Adrenal gland (tissue), 5 donors: Measurements from ENCODE around the gene DOCK1.

ENCODE experiments used
- POLR2A ChIP-seq, 2 donors: fragments of 450-650 bp; IDR thresholded peaks; one replicate each; pipeline ENCODE4 v1.6.1; 2017; ENCODE audit warnings: antibody characterized with exemption in 2 of 2, mild to moderate bottlenecking in 2 of 2, moderate library complexity in 1 of 2
- TF ChIP-seq, protein P1 (sequence below), 6 experiments: fragments of 450-650 bp in 4 of 6; fragments of 200-600 bp in 2 of 6; sonication (generic) in 1 of 6; IDR thresholded peaks; 1 replicate in 5 of 6; 2 replicates in 1 of 6; pipeline versions ENCODE4 v1.5.1 to v1.8.0; 2016 to 2021; ENCODE audit warnings: antibody characterized with exemption in 6 of 6, mild to moderate bottlenecking in 2 of 6, moderate library complexity in 1 of 6
- donor health status: DM: no; HTN: no; CAD: no.

DNA sequence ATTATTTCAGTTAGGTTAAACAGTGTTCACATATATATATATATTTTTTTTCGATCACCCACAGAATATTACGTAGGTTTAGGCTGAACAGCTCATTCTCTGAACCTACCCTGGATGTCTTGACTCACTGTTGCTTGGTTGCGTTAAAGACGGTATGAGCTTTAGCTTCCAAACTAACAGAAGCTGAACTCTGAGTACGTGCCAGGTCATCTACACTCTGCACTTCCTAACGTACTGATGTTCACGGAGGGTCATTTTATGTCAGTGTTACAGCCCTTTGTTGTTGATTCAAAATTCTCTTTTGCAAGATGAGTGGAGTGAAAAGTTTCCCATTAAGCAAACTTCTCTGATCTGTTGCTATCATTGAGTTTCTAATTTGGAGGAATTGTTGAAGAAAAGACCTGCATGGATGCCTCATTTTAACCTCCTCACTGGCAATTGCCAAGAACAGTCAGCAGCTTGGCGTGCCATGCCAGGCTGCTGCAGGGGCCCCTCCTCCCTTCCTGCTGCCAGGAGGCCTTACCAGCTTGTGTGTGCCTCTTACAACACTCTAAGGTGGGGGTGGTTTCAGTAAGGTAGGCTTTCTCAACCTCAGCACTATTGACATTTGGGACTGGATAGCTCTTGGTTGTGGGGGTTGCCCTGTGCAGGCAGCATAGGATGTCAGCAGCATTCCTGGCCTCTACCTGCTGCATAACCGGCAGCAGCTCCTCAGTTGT, 246.9 kb downstream of the DOCK1 start:
- TF ChIP-seq, protein P1, sequence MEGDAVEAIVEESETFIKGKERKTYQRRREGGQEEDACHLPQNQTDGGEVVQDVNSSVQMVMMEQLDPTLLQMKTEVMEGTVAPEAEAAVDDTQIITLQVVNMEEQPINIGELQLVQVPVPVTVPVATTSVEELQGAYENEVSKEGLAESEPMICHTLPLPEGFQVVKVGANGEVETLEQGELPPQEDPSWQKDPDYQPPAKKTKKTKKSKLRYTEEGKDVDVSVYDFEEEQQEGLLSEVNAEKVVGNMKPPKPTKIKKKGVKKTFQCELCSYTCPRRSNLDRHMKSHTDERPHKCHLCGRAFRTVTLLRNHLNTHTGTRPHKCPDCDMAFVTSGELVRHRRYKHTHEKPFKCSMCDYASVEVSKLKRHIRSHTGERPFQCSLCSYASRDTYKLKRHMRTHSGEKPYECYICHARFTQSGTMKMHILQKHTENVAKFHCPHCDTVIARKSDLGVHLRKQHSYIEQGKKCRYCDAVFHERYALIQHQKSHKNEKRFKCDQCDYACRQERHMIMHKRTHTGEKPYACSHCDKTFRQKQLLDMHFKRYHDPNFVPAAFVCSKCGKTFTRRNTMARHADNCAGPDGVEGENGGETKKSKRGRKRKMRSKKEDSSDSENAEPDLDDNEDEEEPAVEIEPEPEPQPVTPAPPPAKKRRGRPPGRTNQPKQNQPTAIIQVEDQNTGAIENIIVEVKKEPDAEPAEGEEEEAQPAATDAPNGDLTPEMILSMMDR (IDR thresholded peaks at IDR 0.05), result no peak
- no peak for TF ChIP-seq POLR2A (IDR thresholded peaks at IDR 0.05)
